Neural crest cell (in vitro differentiated cells): Measurements from ENCODE around the gene ZNF248. TPM values are rescaled to one million over a fixed set of nuclear protein-coding genes. Genes with fewer than 3 reads are reported as not detected.

Source experiments
- DNase-seq: peaks from one replicate; pipeline ENCODE4 v3.0.0; 2021; ENCODE audit warnings: low read depth, mixed read lengths, low spot score
- H3K27ac Mint-ChIP-seq: one replicate; pipeline ENCODE4 v1.8.0; 2021; ENCODE audit warnings: mild to moderate bottlenecking, mixed read lengths; ENCODE audit not compliant: unreplicated experiment
- H3K27me3 Mint-ChIP-seq: 2 replicates; pipeline ENCODE4 v1.8.0; 2021; ENCODE audit warnings: low read depth, mild to moderate bottlenecking, mixed read lengths
- H3K36me3 Mint-ChIP-seq: 2 replicates; pipeline ENCODE4 v1.8.0; 2021; ENCODE audit warnings: low read depth, mild to moderate bottlenecking, mixed read lengths
- H3K4me1 Mint-ChIP-seq: 2 replicates; pipeline ENCODE4 v1.8.0; 2021; ENCODE audit warnings: mixed read lengths
- H3K4me3 Mint-ChIP-seq: one replicate; pipeline ENCODE4 v1.8.0; 2021; ENCODE audit warnings: mild to moderate bottlenecking, mixed read lengths
- H3K9me3 Mint-ChIP-seq: 2 replicates; pipeline ENCODE4 v1.8.0; 2021; ENCODE audit warnings: mixed read lengths
- total RNA-seq: library from RNA; stranded (reverse); gene quantifications from 2 replicates; pipeline ENCODE4 v1.2.1, GENCODE V29; 2021
- TF ChIP-seq, protein P1 (sequence below): fragments of 200-600 bp; sonication (generic); conservative IDR thresholded peaks from 2 replicates; pipeline ENCODE4 v1.5.0; 2021; ENCODE audit warnings: antibody characterized with exemption, mild to moderate bottlenecking

ZNF248 gene
- total RNA-seq, 1 donor from 2014 or later: 12.6 TPM

GRCh38 chr10:37801557-37801956 is 55.9 kb downstream of the ZNF248 start:
- H3K4me1 Mint-ChIP-seq: no peaks in the 10 kb centered on the region
- H3K27ac Mint-ChIP-seq: no peak overlapping the region
- peaks cover 9% of the 10 kb centered on the region for H3K9me3 Mint-ChIP-seq
- DNase-seq: no peak
- peaks cover 10% of the 10 kb centered on the region for H3K36me3 Mint-ChIP-seq
- no peaks in the 10 kb centered on the region for H3K27me3 Mint-ChIP-seq
- TF ChIP-seq, protein P1, sequence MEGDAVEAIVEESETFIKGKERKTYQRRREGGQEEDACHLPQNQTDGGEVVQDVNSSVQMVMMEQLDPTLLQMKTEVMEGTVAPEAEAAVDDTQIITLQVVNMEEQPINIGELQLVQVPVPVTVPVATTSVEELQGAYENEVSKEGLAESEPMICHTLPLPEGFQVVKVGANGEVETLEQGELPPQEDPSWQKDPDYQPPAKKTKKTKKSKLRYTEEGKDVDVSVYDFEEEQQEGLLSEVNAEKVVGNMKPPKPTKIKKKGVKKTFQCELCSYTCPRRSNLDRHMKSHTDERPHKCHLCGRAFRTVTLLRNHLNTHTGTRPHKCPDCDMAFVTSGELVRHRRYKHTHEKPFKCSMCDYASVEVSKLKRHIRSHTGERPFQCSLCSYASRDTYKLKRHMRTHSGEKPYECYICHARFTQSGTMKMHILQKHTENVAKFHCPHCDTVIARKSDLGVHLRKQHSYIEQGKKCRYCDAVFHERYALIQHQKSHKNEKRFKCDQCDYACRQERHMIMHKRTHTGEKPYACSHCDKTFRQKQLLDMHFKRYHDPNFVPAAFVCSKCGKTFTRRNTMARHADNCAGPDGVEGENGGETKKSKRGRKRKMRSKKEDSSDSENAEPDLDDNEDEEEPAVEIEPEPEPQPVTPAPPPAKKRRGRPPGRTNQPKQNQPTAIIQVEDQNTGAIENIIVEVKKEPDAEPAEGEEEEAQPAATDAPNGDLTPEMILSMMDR: no peak
- no peak overlapping the region for H3K4me3 Mint-ChIP-seq

DNA sequence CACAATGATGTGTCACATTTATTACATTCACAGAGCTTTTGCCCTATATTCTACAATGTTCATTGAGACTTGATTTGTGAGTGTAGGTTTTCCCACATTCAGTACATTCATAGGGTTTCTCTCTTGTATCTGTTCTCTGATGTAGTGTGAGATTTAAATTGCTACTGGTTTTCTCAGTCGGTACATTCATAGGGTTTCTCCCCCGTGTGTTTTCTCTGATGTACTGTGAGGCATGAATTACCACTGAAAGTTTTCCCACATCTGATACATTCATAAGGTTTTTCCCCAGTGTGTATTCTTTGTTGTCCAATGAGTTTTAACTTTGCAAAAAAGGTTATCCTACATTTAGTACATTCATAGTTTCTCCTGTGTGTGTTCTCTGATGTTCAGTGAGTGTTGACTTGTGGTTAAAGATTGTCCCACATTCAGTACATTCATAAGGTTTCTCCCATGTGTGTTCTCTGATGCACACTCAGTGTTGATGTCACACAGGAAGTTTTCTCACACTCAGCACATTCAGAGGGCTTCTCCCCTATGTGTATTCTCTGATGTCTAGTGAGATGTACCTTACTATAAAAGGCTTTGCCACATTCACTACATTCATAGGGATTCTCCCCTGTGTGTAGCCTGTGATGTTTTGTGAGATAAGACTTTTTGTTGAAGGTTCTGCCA is 63.0 kb downstream of the ZNF248 start:
- H3K36me3 Mint-ChIP-seq: peaks cover 16% of the 10 kb centered on the region
- TF ChIP-seq, protein P1: no peak
- no peak overlapping the region for H3K27ac Mint-ChIP-seq
- H3K27me3 Mint-ChIP-seq: no peaks in the 10 kb centered on the region
- DNase-seq: no peak
- H3K4me3 Mint-ChIP-seq: no peak overlapping the region
- H3K9me3 Mint-ChIP-seq: peaks cover 18% of the 10 kb centered on the region
- no peaks in the 10 kb centered on the region for H3K4me1 Mint-ChIP-seq

GRCh38 chr10:37789590-37789989 is 67.8 kb downstream of the ZNF248 start:
- H3K9me3 Mint-ChIP-seq: peaks cover 20% of the 10 kb centered on the region
- peaks cover 15% of the 10 kb centered on the region for H3K36me3 Mint-ChIP-seq
- H3K27ac Mint-ChIP-seq: no peak overlapping the region
- no peaks in the 10 kb centered on the region for H3K27me3 Mint-ChIP-seq
- no peaks in the 10 kb centered on the region for H3K4me1 Mint-ChIP-seq
- TF ChIP-seq, protein P1: no peak
- no peak overlapping the region for H3K4me3 Mint-ChIP-seq
- DNase-seq: no peak

DNA sequence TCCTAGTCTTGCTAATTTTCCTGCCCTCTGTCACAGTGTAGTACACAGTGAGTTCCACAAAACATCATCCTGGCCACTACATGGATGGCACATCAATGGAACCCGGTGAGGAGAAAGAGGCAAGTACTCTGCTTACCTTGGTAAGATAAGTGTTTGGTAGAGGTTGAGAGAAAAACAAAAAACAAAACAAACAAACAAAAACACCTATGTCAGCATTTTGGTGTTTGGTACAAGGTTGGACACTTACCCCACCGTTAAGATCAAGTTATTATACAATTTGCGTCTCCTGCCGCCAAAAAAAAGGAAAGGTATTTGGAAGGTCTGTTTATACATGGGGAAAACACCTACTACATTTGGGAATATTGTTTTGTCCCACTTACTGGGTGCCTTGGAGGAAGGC is 72.7 kb downstream of the ZNF248 start:
- Mint-ChIP-seq H3K9me3 (peaks cover 26% of the 10 kb centered on the region), H3K27me3 (no peaks in the 10 kb centered on the region), H3K36me3 (peaks cover 10% of the 10 kb centered on the region), H3K4me1 (no peaks in the 10 kb centered on the region), H3K4me3 (no peak overlapping the region), H3K27ac (no peak overlapping the region)
- TF ChIP-seq, protein P1: no peak
- no peak for DNase-seq

- Mint-ChIP-seq H3K9me3 (peaks cover 20% of the 10 kb centered on the region), H3K27ac (no peak overlapping the region), H3K4me3 (no peak overlapping the region), H3K4me1 (no peaks in the 10 kb centered on the region), H3K27me3 (no peaks in the 10 kb centered on the region), H3K36me3 (peaks cover 7% of the 10 kb centered on the region)
- TF ChIP-seq, protein P1: no peak
- DNase-seq: no peak
Measured at GRCh38 chr10:37780536-37780935, 76.9 kb downstream of the ZNF248 start.
